Activated CD8-positive, alpha-beta T cell treated with anti-CD3 and anti-CD28 coated beads, Interleukin-2, amount 10 ng/mL, durations not matched to agents 7 days and 5 days (primary cell): ENCODE measurements around the gene CD44. TPM values are rescaled to one million over a fixed set of nuclear protein-coding genes. Genes with fewer than 3 reads are reported as not detected.

Source experiments
- ATAC-seq: fragments of 150-1000 bp; cut with Tn5 transposase; one replicate; pipeline ENCODE4 v1.10.0; 2021; ENCODE audit warnings: moderate library complexity
- CTCF ChIA-PET: fragments of 350-600 bp; sonication (Branson Sonifier 250); formaldehyde crosslinking; loops from one replicate; lab custom pipeline; 2021; ENCODE audit warnings: antibody characterized with exemption; lab: Charles Lee
- POLR2A ChIA-PET: fragments of 350-600 bp; sonication (Branson Sonifier 250); formaldehyde crosslinking; loops from one replicate; lab custom pipeline; 2021; ENCODE audit warnings: antibody characterized with exemption; lab: Charles Lee
- DNase-seq: peaks from one replicate; pipeline ENCODE4 v3.0.0-alpha.2; 2020
- H3K27ac Mint-ChIP-seq: one replicate; pipeline ENCODE4 v1.8.0; 2021; ENCODE audit warnings: mild to moderate bottlenecking, mixed read lengths
- H3K27me3 Mint-ChIP-seq: one replicate; pipeline ENCODE4 v1.8.0; 2021; ENCODE audit warnings: low read depth, mixed read lengths
- H3K36me3 Mint-ChIP-seq: one replicate; pipeline ENCODE4 v1.8.0; 2021; ENCODE audit warnings: low read depth, mixed read lengths
- H3K4me1 Mint-ChIP-seq: one replicate; pipeline ENCODE4 v1.8.0; 2021; ENCODE audit warnings: low read depth, mixed read lengths
- H3K4me3 Mint-ChIP-seq: one replicate; pipeline ENCODE4 v1.8.0; 2021; ENCODE audit warnings: mild to moderate bottlenecking, mixed read lengths
- H3K9me3 Mint-ChIP-seq: one replicate; pipeline ENCODE4 v1.8.0; 2022; ENCODE audit warnings: mixed read lengths; ENCODE audit not compliant: insufficient read depth
- total RNA-seq, 2 experiments: library from RNA; stranded (reverse); gene quantifications; one replicate each; pipeline ENCODE4 v1.2.3, GENCODE V29; 2021

The CD44 gene
- total RNA-seq, 2 experiments from 2014 or later = 398 to 399 TPM

DNA sequence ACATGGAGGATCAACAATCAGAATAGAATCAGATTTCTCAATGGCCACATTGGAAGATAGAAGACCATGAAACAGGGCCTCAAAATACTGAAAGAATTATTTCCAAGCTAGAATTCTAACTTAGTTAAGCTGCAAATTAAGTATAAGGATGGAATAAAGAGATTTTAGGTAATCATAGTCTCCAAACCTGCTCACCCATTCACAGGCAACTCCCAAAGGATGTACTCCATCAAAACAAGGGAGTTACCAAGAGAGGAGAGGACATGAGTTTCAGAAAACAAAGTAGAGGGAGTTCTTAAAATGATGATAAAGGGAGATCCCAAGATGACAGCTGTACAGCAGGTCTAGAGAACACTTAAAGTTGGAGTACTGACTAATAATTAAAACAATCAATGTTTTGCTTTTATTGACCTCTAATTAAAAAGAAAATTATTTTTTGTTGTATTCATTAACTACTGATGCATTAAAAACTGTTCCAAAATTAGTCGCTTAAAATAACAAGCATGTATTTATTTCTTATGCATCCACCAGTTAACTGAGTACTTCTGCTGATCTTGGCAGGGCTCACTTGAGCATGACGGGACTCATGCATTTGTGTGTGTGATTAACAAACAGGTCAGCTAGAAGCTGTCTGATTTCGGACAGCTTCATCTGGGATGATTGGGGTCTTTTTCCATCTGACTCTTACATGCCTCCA lies 95.6 kb downstream of the CD44 start:
- POLR2A ChIA-PET = interaction anchor here (1.5 kb wide), 1 partner anchor 10 kb away, joined by 3 read pairs; no protein-coding TSS in a partner anchor
- peaks cover 64% of the 10 kb centered on the region for H3K4me1 Mint-ChIP-seq
- DNase-seq = no peak
- CTCF ChIA-PET = interaction anchor here (1.2 to 3.3 kb wide), 9 partner anchors 10 to 309 kb away, joined by 3 to 25 read pairs (median 5); no protein-coding TSS in a partner anchor
- no peak overlapping the region for H3K4me3 Mint-ChIP-seq
- no peak overlapping the region for H3K27ac Mint-ChIP-seq
- peaks cover 18% of the 10 kb centered on the region for H3K9me3 Mint-ChIP-seq
- H3K36me3 Mint-ChIP-seq = peaks cover 57% of the 10 kb centered on the region
- ATAC-seq = no peak
- H3K27me3 Mint-ChIP-seq = no peaks in the 10 kb centered on the region

- Mint-ChIP-seq H3K4me1 (peaks cover 68% of the 10 kb centered on the region), H3K4me3 (no peak overlapping the region), H3K36me3 (peaks cover 52% of the 10 kb centered on the region), H3K9me3 (peaks cover 18% of the 10 kb centered on the region), H3K27ac (peak overlapping the region; percentile 77), H3K27me3 (peaks cover under 1% of the 10 kb centered on the region)
- DNase-seq (no peak), ATAC-seq (no peak)
- CTCF ChIA-PET = interaction anchor here (1.2 to 3.3 kb wide), 12 partner anchors 11 to 309 kb away, joined by 3 to 25 read pairs (median 8); no protein-coding TSS in a partner anchor
- POLR2A ChIA-PET = interaction anchor here (1.0 to 1.5 kb wide), 2 partner anchors 10 to 11 kb away, joined by 3 to 4 read pairs; no protein-coding TSS in a partner anchor
These were observed 96.1 kb downstream of the CD44 start for GRCh38 chr11:35235157-35235468.

- ChIA-PET POLR2A (interaction anchor here (0.8 to 1.5 kb wide), 5 partner anchors 9 to 320 kb away, joined by 3 to 4 read pairs (median 3); no protein-coding TSS in a partner anchor), CTCF (interaction anchor here (0.7 to 3.3 kb wide), 26 partner anchors 9 to 309 kb away, joined by 3 to 25 read pairs (median 4); no protein-coding TSS in a partner anchor)
- H3K9me3 Mint-ChIP-seq = peaks cover 18% of the 10 kb centered on the region
- H3K36me3 Mint-ChIP-seq = peaks cover 48% of the 10 kb centered on the region
- peak overlapping the region; percentile 11 for H3K4me3 Mint-ChIP-seq
- peak overlapping the region; percentile 77 for H3K27ac Mint-ChIP-seq
- DNase-seq = no peak
- H3K4me1 Mint-ChIP-seq = peaks cover 69% of the 10 kb centered on the region
- ATAC-seq = no peak
- H3K27me3 Mint-ChIP-seq = peaks cover 2% of the 10 kb centered on the region
These were observed 96.5 kb downstream of the CD44 start for GRCh38 chr11:35235498-35235897.

- ChIA-PET POLR2A (interaction anchor here (0.8 to 1.0 kb wide), 4 partner anchors 8 to 320 kb away, joined by 3 to 4 read pairs (median 3); no protein-coding TSS in a partner anchor), CTCF (interaction anchor here (0.7 to 3.3 kb wide), 26 partner anchors 9 to 310 kb away, joined by 3 to 25 read pairs (median 4); no protein-coding TSS in a partner anchor)
- H3K4me3 Mint-ChIP-seq = peak overlapping the region; percentile 11
- H3K27me3 Mint-ChIP-seq = peaks cover 2% of the 10 kb centered on the region
- H3K27ac Mint-ChIP-seq = peak overlapping the region; percentile 77
- peaks cover 42% of the 10 kb centered on the region for H3K36me3 Mint-ChIP-seq
- peaks cover 74% of the 10 kb centered on the region for H3K4me1 Mint-ChIP-seq
- peaks cover 18% of the 10 kb centered on the region for H3K9me3 Mint-ChIP-seq
- peak; percentile 84 for DNase-seq
- ATAC-seq = peak; percentile 84
These were observed 97.1 kb downstream of the CD44 start for GRCh38 chr11:35235936-35236666.

GRCh38 chr11:35236667-35237003 lies 97.7 kb downstream of the CD44 start:
- Mint-ChIP-seq H3K4me1 (peaks cover 79% of the 10 kb centered on the region), H3K27me3 (peaks cover 2% of the 10 kb centered on the region), H3K36me3 (peaks cover 37% of the 10 kb centered on the region), H3K4me3 (no peak overlapping the region), H3K27ac (peak overlapping the region; percentile 77), H3K9me3 (peaks cover 18% of the 10 kb centered on the region)
- ATAC-seq (peak; percentile 15), DNase-seq (peak; percentile 30)
- POLR2A ChIA-PET = interaction anchor here (1.0 kb wide), 2 partner anchors 8 to 321 kb away, joined by 3 read pairs; no protein-coding TSS in a partner anchor
- CTCF ChIA-PET = interaction anchor here (1.0 to 3.3 kb wide), 21 partner anchors 8 to 311 kb away, joined by 3 to 25 read pairs (median 4); no protein-coding TSS in a partner anchor

DNA sequence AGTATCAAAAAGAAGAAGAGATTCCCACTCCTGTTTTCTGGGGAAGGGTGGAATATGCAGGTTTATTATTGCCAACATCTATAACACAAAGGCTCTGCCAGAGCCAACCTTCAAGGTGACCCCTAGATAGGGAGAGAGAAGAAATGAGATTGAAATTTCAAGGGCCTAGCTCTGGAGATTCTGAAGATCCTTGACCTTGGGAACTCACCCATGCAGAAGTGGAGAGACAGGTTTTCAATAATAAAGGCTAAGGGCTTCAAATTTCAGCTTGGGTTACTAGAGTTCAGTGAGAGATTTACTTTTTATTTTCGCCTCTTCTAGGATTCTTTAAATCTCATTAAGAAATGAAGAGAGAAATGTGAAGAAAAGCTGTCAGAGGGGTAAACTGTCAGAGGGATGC lies 98.4 kb downstream of the CD44 start:
- no peak for ATAC-seq
- ChIA-PET POLR2A (interaction anchor here (1.4 kb wide), 1 partner anchor 70 kb away, joined by 4 read pairs; no protein-coding TSS in a partner anchor), CTCF (interaction anchor here (0.6 to 3.3 kb wide), 36 partner anchors 7 to 314 kb away, joined by 3 to 25 read pairs (median 4); partner anchors contain the start of gene CD44)
- DNase-seq = no peak
- Mint-ChIP-seq H3K4me3 (no peak overlapping the region), H3K36me3 (peaks cover 30% of the 10 kb centered on the region), H3K27me3 (peaks cover 2% of the 10 kb centered on the region), H3K27ac (no peak overlapping the region), H3K4me1 (peaks cover 85% of the 10 kb centered on the region), H3K9me3 (peaks cover 17% of the 10 kb centered on the region)

- ChIA-PET CTCF (interaction anchor here (0.6 to 3.3 kb wide), 43 partner anchors 8 to 315 kb away, joined by 3 to 25 read pairs (median 4); partner anchors contain the start of gene CD44), POLR2A (interaction anchor here (1.4 kb wide), 1 partner anchor 71 kb away, joined by 4 read pairs; no protein-coding TSS in a partner anchor)
- DNase-seq = peak; percentile 73
- Mint-ChIP-seq H3K27me3 (peaks cover 2% of the 10 kb centered on the region), H3K36me3 (peaks cover 25% of the 10 kb centered on the region), H3K9me3 (peaks cover 14% of the 10 kb centered on the region), H3K4me1 (peaks cover 87% of the 10 kb centered on the region), H3K27ac (no peak overlapping the region), H3K4me3 (no peak overlapping the region)
- no peak for ATAC-seq
These were observed 99.1 kb downstream of the CD44 start for GRCh38 chr11:35237860-35238715.

- H3K4me1 Mint-ChIP-seq = peaks cover 88% of the 10 kb centered on the region
- H3K27ac Mint-ChIP-seq = no peak overlapping the region
- CTCF ChIA-PET = interaction anchor here (0.8 to 2.6 kb wide), 15 partner anchors 8 to 314 kb away, joined by 3 to 14 read pairs (median 3); no protein-coding TSS in a partner anchor
- H3K4me3 Mint-ChIP-seq = no peak overlapping the region
- DNase-seq = no peak
- ATAC-seq = no peak
- H3K9me3 Mint-ChIP-seq = peaks cover 8% of the 10 kb centered on the region
- POLR2A ChIA-PET = no interaction called here
- H3K36me3 Mint-ChIP-seq = peaks cover 19% of the 10 kb centered on the region
- H3K27me3 Mint-ChIP-seq = peaks cover 2% of the 10 kb centered on the region
These were observed 99.9 kb downstream of the CD44 start for GRCh38 chr11:35238882-35239281.

DNA sequence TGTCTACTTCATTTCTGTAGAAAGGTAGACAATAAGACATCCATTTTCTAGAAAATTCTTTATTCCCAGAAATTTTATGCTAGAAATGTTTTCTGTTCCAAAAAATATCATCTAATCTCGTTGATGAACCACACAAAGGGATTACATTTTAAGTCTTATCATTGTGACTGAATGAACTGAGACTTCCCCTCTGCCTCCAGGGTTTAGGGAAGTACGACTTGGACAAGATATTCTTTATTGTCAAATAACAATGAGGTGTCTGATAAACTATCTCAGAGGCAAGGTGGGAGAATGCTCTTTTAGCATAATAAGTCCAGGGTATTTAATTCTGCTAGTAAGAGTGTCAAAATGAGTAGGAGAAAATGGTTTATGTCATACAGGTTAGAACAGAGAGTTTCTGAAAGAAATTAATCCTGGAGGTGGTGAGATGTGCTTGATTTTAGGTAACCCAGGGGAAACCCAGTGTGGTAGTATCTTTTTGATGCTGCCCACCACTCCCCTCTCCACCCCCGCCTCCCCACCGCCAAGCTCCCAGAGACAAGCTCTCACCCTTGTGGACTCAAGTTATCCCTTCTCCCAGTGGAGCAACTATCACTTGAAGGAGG lies 100.6 kb downstream of the CD44 start:
- Mint-ChIP-seq H3K27ac (no peak overlapping the region), H3K4me1 (peaks cover 87% of the 10 kb centered on the region), H3K27me3 (peaks cover 2% of the 10 kb centered on the region), H3K9me3 (peaks cover 4% of the 10 kb centered on the region), H3K4me3 (no peak overlapping the region), H3K36me3 (peaks cover 18% of the 10 kb centered on the region)
- ChIA-PET CTCF (interaction anchor here (0.6 to 2.6 kb wide), 16 partner anchors 8 to 315 kb away, joined by 3 to 14 read pairs (median 3); no protein-coding TSS in a partner anchor), POLR2A (no interaction called here)
- ATAC-seq (no peak), DNase-seq (no peak)

DNA sequence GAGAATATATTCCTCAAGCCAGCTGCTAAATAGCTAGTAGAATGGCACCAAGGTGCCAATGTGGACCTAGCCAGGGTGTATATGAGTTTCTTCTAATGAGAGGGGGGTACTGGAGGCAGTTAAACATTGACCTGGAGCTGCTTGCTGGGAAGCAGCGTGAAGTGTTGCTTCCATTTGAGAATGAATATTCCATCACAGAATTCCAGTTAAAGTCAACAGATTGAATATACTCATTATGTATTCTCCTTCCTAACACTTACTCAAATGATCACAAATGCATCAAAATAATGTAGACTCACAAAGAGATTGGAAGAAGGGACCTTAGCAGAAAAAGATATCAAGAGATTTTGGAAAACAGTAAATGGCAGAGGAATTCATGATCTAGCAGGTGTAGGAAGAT lies 102.1 kb downstream of the CD44 start:
- no peak overlapping the region for H3K4me3 Mint-ChIP-seq
- no peak for DNase-seq
- no peak for ATAC-seq
- POLR2A ChIA-PET = no interaction called here
- H3K4me1 Mint-ChIP-seq = peaks cover 84% of the 10 kb centered on the region
- peaks cover 18% of the 10 kb centered on the region for H3K36me3 Mint-ChIP-seq
- H3K27me3 Mint-ChIP-seq = peaks cover 2% of the 10 kb centered on the region
- H3K9me3 Mint-ChIP-seq = no peaks in the 10 kb centered on the region
- CTCF ChIA-PET = interaction anchor here (0.9 to 2.2 kb wide), 4 partner anchors 16 to 151 kb away, joined by 4 to 11 read pairs (median 8); partner anchors contain the start of gene CD44
- no peak overlapping the region for H3K27ac Mint-ChIP-seq
